HG03342 (cell line): ENCODE results near the gene PGBD2.
A peak's percentile ranks its signal among the peaks of the same experiment; 100 is the strongest.
"Not testable (repeated sequence)": the region's sequence is repeated elsewhere in the genome, so short reads cannot be mapped to it uniquely, and the experiment has no call there.

Experiments
- ATAC-seq: cut with Tn5 transposase; IDR thresholded peaks from one replicate; pipeline ENCODE4 v1.9.1; 2021; ENCODE audit warnings: mild to moderate bottlenecking, moderate library complexity; ENCODE audit not compliant: unreplicated experiment

PGBD2 gene

GRCh38 chr1:248906009-248906752 lies at the start of gene PGBD2:
Gene PGBD2, plus strand, starts transcription at chr1:248906235. Its CDS starts 7,628 bp downstream, at chr1:248913863.
- peak; percentile 92 for ATAC-seq

- ATAC-seq: no peak
Measured at GRCh38 chr1:248857201-248857600, 48.8 kb upstream of the PGBD2 start.

- ATAC-seq: no peak
Measured at GRCh38 chr1:248857749-248858095, 48.3 kb upstream of the PGBD2 start.

GRCh38 chr1:248858096-248858890 lies 47.7 kb upstream of the PGBD2 start:
- peak; percentile 38 for ATAC-seq

GRCh38 chr1:248858891-248859889 lies 46.8 kb upstream of the PGBD2 start, which contains the start of gene ZNF692:
Gene ZNF692, minus strand, starts transcription at chr1:248859085. Its CDS starts 776 bp downstream, at chr1:248858309.
- peak; percentile 84 for ATAC-seq

GRCh38 chr1:248860007-248860406 lies 46.0 kb upstream of the PGBD2 start:
- ATAC-seq: no peak

GRCh38 chr1:248861616-248862015 lies 44.4 kb upstream of the PGBD2 start:
- ATAC-seq: no peak

GRCh38 chr1:248862695-248862997 lies 43.4 kb upstream of the PGBD2 start:
- ATAC-seq: peak; percentile 1

GRCh38 chr1:248862998-248863881 lies 42.8 kb upstream of the PGBD2 start:
- peak; percentile 51 for ATAC-seq

- no peak for ATAC-seq
Measured at GRCh38 chr1:248871837-248872401, 34.1 kb upstream of the PGBD2 start.

GRCh38 chr1:248872752-248873408 lies 33.2 kb upstream of the PGBD2 start:
- ATAC-seq: peak; percentile 35

- peak; percentile 76 for ATAC-seq
Measured at GRCh38 chr1:248873409-248873992, 32.5 kb upstream of the PGBD2 start.

GRCh38 chr1:248873993-248874533 lies 32.0 kb upstream of the PGBD2 start:
- ATAC-seq: peak; percentile 64

- no peak for ATAC-seq
Measured at GRCh38 chr1:248881261-248881660, 24.8 kb upstream of the PGBD2 start.

- ATAC-seq: not testable (repeated sequence)
Measured at GRCh38 chr1:248882427-248882826, 23.6 kb upstream of the PGBD2 start.

GRCh38 chr1:248884632-248885295 lies 21.3 kb upstream of the PGBD2 start:
- no peak for ATAC-seq

GRCh38 chr1:248885646-248886045 lies 20.4 kb upstream of the PGBD2 start:
- ATAC-seq: no peak
